GM21381 (cell line): ENCODE data around the gene ETS2.
"Not testable (repeated sequence)": the region's sequence is repeated elsewhere in the genome, so short reads cannot be mapped to it uniquely, and the experiment has no call there.

Source experiments
- ATAC-seq: cut with Tn5 transposase; IDR thresholded peaks from one replicate; pipeline ENCODE4 v1.9.1; 2021; ENCODE audit warnings: mild to moderate bottlenecking, moderate library complexity; ENCODE audit not compliant: unreplicated experiment

The ETS2 gene

GRCh38 chr21:38815060-38815405, 9.3 kb downstream of the ETS2 start:
- ATAC-seq: no peak

- ATAC-seq: no peak
Measured at GRCh38 chr21:38816400-38816977, 10.8 kb downstream of the ETS2 start.

- ATAC-seq: no peak
Measured at GRCh38 chr21:38817371-38818324, 11.9 kb downstream of the ETS2 start.

- no peak for ATAC-seq
Measured at GRCh38 chr21:38818325-38818723, 12.6 kb downstream of the ETS2 start.

GRCh38 chr21:38819051-38819718, 13.5 kb downstream of the ETS2 start:
- ATAC-seq: no peak

GRCh38 chr21:38819719-38820159, 14.0 kb downstream of the ETS2 start:
- ATAC-seq: no peak

- ATAC-seq: no peak
Measured at GRCh38 chr21:38820471-38821239, 14.9 kb downstream of the ETS2 start.

GRCh38 chr21:38821248-38821647, 15.5 kb downstream of the ETS2 start:
- no peak for ATAC-seq

GRCh38 chr21:38821959-38822682, 16.4 kb downstream of the ETS2 start:
- ATAC-seq: no peak

- ATAC-seq: no peak
Measured at GRCh38 chr21:38822778-38823238, 17.1 kb downstream of the ETS2 start.

- ATAC-seq: no peak
Measured at GRCh38 chr21:38823737-38824123, 18.0 kb downstream of the ETS2 start.

- ATAC-seq: no peak
Measured at GRCh38 chr21:38824124-38824822, 18.5 kb downstream of the ETS2 start.

GRCh38 chr21:38825269-38825668, 19.5 kb downstream of the ETS2 start:
- ATAC-seq: no peak

- no peak for ATAC-seq
Measured at GRCh38 chr21:38825921-38826320, 20.2 kb downstream of the ETS2 start.

- ATAC-seq: not testable (repeated sequence)
Measured at GRCh38 chr21:38828111-38828510, 22.4 kb downstream of the ETS2 start.

- ATAC-seq: peak; percentile 78
Measured at GRCh38 chr21:38830671-38831525, 25.2 kb downstream of the ETS2 start.

GRCh38 chr21:38831526-38832467, 26.1 kb downstream of the ETS2 start:
- ATAC-seq: peak; percentile 89

GRCh38 chr21:38832664-38833063, 26.9 kb downstream of the ETS2 start:
- no peak for ATAC-seq
